NCI-H1092 (cell line): ENCODE measurements around the gene FLYWCH1.

ENCODE experiments used
- DNase-seq: peaks from one replicate; lab custom pipeline; 2025; lab: John Stamatoyannopoulos, UW

Gene FLYWCH1, protein sequence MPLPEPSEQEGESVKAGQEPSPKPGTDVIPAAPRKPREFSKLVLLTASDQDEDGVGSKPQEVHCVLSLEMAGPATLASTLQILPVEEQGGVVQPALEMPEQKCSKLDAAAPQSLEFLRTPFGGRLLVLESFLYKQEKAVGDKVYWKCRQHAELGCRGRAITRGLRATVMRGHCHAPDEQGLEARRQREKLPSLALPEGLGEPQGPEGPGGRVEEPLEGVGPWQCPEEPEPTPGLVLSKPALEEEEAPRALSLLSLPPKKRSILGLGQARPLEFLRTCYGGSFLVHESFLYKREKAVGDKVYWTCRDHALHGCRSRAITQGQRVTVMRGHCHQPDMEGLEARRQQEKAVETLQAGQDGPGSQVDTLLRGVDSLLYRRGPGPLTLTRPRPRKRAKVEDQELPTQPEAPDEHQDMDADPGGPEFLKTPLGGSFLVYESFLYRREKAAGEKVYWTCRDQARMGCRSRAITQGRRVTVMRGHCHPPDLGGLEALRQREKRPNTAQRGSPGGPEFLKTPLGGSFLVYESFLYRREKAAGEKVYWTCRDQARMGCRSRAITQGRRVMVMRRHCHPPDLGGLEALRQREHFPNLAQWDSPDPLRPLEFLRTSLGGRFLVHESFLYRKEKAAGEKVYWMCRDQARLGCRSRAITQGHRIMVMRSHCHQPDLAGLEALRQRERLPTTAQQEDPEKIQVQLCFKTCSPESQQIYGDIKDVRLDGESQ

DNA sequence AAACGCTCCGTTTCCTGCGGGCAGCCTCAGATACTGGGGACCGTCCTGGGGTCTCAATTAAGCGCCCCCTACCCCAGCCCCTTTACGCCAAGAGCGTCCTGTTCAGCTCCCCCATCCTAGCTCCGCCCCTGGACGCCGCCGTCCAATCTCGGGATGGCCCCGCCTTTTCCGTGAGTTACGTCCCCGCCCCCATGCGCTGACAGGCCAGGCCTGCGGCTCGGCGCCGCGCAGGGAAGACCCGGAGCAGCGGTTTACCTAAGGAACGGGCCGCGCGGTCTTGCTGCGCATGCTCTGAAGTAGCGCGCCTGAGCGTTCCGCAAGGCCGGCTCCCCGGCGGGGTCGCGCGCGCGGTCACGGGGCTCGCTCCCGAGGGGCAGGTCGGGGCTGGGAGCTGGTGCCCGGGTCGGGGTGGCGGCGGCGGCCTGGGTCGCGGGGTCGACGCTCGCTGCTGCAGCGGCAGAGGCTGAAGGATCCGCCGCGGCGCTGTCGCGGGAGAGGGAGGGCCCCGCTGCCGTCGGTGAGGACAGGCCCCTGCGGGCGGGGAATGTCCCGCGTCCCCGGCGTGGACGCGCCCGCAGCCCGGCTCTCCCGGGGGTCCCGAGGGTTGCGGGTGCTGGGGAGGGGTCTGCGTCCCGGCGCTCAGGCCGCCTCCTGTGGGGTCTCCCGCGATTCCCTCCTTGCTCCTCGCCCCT is at the start of gene FLYWCH1:
FLYWCH1 (plus strand) TSS at position 294 of the 692 bp plus-strand sequence. CDS start 17,755 bp downstream, outside the sequence.
- DNase-seq: peak; percentile 98

DNA sequence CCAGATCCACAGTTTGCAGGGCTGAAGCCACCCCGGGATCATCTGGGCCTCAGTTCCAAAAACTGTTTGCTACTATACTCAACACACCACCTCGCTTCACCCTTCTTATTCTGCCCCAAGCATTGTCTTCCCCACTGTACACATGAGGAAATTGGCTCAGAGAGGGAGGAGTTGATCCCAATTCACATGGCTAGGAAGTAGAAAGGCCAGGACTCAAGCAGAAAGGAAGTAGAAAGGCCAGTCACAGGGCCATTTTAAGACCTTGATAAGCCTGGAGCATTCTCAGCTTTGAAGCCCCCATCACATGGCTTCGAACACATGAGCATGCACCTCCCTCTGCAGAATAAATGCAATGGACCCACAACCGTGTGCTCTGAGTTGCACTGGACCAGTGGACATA is 46.1 kb upstream of the FLYWCH1 start:
- DNase-seq: no peak

GRCh38 chr16:2866431-2866830 is 45.3 kb upstream of the FLYWCH1 start:
- no peak for DNase-seq

- DNase-seq: no peak
Observed at GRCh38 chr16:2867661-2867986, 44.1 kb upstream of the FLYWCH1 start.

DNA sequence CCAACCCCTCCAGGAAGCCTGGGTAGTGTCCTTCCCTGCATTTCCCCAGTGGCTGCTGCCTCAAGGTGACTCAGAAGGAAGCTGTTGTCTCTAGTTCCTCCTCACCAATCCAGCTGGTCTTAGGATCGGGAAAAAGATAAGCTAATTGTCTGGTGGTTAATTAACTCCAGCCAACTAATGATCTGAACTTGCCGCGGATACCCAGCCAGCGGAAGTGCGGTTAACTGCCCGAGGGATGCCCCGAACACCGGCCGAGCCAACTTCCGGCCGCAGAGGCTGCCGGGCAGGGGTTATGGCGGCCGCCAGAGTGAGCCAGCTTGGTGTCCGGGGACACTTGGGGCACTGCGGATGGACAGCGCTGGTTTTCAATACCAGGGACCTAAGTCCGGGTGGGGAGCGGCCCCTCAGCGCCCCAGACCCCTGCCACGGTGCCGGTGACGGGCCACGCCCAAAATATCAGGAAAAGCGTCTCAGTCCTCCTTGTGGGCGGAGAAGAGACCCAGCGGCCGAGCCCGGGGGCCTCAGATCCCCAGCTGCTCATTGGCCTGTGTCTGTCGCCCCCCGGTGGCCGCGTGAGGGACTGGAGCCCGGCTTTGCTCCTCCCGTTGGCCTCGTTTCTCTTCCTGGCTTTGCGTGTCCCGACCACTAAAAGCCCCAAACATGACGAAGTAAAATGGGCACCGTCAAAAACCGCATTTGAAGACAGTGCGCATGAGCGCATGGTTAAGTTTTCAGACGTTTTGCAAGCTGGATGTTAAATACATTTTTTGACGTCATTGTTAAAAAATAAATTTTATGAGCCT is 43.5 kb upstream of the FLYWCH1 start:
- DNase-seq: peak; percentile 64

GRCh38 chr16:2871926-2872325 is 39.8 kb upstream of the FLYWCH1 start:
- no peak for DNase-seq

DNA sequence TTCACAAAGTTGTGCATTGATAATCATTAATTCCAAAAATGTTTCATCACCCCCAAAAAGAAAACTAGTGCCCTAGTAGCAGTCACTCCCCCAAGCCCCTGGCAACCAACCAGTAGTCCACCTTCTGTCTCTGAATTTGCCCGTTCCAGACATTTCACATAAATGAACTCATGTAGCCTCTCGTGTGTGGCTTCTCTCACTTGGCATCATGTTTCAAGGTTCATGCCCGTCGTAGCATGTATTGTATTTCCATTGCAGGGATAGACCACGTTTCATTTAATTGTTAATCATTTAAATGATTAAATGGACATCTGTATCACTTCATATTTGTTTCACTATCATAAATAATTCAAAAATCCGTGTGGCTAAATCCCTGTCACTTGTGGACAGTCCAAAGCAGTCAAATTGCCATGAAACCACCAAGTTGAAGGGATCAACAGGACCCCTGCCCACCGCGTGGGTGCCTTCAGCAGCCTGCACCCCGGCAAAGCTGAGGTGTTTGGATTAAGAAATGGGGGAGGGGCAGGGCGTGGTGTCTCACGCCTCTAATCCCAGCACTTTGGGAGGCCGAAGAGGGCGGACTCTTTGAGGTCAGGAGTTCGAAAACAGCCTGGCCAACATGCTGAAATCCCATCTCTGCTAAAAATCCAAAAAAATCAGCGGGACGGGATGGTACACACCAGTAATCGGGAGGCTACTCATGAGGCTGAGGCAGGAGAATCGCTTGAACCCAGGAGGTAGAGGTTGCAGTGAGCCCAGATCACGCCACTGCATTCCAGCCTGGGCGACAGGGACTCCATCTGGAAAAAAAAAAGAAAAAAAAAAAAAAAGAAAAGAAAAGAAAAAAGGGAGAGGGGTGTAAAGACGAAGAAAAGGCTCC is 37.5 kb upstream of the FLYWCH1 start:
- DNase-seq: no peak

- DNase-seq: peak; percentile 55
Observed at GRCh38 chr16:2874912-2875362, 36.8 kb upstream of the FLYWCH1 start.

GRCh38 chr16:2879854-2880508 is 31.8 kb upstream of the FLYWCH1 start:
- DNase-seq: no peak

DNA sequence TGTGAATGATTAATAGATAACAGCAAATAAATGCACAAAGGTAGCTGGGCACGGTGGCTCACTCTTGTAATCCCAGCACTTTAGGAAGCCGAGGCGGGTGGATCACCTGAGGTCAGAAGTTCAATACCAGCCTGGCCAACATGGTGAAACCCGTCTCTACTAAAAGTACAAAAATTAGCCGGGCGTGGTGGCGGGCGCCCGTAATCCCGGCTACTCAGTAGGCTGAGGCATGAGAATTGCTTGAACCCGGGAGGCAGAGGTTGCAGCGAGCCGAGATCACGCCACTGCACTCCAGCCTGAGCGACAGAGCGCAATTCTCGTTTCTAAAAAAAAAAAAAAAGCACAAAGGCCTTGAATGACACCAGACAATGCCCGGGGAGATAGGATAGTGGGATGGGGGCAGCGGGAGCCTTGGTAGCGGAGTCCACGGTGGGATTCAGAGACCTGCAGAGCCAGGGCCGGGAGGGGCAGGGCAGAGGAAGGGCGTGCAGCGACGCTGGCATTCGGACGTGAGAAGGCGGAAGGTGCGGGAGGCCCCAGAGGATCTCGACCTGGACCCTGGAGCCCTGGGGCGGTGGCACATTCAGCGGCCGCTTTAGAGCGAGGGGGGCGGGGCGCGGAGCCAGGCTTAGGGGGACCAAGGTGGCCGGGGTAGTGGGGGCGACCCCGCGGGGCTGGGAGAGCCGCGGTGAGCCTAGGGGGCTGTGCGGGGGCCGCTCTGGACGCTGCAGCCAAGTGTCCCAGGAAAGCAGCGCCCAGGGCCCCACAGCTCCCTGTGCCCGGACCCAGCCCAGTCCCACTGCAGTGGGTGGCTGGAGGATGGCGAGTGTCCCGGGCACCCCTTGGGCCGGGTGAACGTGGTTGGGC is 29.7 kb upstream of the FLYWCH1 start:
- DNase-seq: no peak

DNA sequence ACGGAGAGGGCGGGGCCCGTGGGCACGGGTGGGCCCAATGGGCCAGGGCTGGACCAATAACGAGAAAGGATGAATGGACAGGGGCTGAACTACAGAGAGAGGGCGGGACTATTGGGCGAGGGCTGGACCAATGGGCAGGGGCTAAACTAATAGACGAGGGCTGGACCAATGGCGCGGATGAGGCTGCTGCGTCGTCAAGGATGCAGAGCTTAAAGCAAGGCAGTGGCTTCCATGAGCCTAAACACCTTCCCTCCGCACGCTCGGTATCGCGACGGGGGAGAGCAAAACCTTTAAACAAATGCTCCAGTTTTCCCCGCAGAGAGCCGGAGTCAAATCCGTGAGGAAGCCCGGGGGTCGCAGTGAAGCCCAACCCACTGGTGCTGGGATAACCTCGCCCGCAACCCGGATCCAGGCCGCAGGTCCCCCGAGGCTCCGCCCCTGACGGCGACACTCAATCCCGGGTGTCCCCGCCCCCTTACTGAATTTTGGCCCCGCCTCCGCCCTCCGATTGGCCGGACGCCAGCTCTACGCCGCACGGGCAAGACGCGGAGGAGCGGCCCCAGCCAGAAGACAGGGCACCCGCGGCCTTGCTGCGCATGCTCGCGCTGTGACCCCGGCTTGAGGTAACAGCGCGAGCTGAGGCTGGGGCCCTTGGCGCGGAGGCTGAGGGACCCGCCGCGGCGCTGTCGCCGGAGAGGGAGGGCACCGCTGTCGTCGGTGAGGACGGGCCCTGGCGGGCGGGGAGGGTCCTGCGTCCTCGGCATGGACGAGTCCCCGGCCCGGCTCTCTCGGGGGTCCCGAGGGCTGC is 28.9 kb upstream of the FLYWCH1 start, which contains the start of gene FLYWCH2:
FLYWCH2 (plus strand) TSS at position 566 of the 808 bp plus-strand sequence. CDS start 13,235 bp downstream, outside the sequence.
- DNase-seq: peak; percentile 97

GRCh38 chr16:2883458-2883908 is 28.2 kb upstream of the FLYWCH1 start:
- no peak for DNase-seq

GRCh38 chr16:2884041-2884451 is 27.7 kb upstream of the FLYWCH1 start:
- no peak for DNase-seq

- no peak for DNase-seq
Observed at GRCh38 chr16:2894231-2894630, 17.5 kb upstream of the FLYWCH1 start.

DNA sequence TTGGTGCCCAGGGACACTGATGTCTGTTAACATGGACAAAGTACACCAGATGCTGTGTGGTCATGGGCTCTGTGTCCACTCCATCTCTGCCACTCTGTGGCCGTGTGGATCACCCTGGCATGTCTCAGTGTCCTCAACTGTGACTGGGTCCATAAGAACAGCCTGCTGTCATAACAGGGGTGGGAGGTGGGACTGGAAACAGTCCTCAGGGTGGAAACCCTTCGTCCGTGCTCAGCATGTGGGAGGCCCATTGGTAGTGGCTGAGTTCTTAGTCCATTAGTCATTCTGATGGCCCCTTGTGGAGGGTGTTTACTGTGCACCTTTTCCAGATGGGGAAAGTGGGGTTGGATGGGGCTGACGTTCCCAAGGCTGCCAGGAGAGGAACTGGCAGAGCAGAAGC is 15.9 kb upstream of the FLYWCH1 start:
- DNase-seq: no peak

GRCh38 chr16:2896480-2897010 is 15.2 kb upstream of the FLYWCH1 start:
- DNase-seq: no peak

- no peak for DNase-seq
Observed at GRCh38 chr16:2897110-2897509, 14.6 kb upstream of the FLYWCH1 start.
